T-cell (primary cell): ENCODE results near the gene WNT3A. TPM values are rescaled to one million over a fixed set of nuclear protein-coding genes. Genes with fewer than 3 reads are reported as not detected.

Experiments used
- ATAC-seq, 4 experiments: fragments of 200-7000 bp in 3 of 4; fragments of 150-1000 bp in 1 of 4; cut with Tn5 transposase; replicated peaks in 1 of 4; 1 replicate in 3 of 4; 2 replicates in 1 of 4; pipeline ENCODE4 v1.10.0; 2021; ENCODE audit warnings: moderate library complexity in 3 of 4, mild to moderate bottlenecking in 2 of 4, moderate number of reproducible peaks in 1 of 4
- CTCF ChIA-PET, 2 donors: fragments of 300-600 bp; sonication (Branson Sonifier 250); formaldehyde crosslinking; loops; one replicate each; lab custom pipeline; 2022; ENCODE audit warnings: antibody characterized with exemption in 2 of 2; lab: Charles Lee
- POLR2A ChIA-PET, 2 donors: fragments of 300-600 bp; sonication (Branson Sonifier 250); formaldehyde crosslinking; loops; one replicate each; lab custom pipeline; 2022; ENCODE audit warnings: antibody characterized with exemption in 2 of 2; lab: Charles Lee
- DNase-seq, 35 experiments: peaks; one replicate each; pipeline versions ENCODE4 v3.0.0 to v3.0.0-alpha.2; 2013 to 2023
- H3K27ac ChIP-seq: one replicate; pipeline ENCODE4 v1.5.1; 2013; ENCODE audit warnings: low read length
- H3K27me3 ChIP-seq, 2 experiments: replicated peaks in 1 of 2; 1 replicate in 1 of 2; 2 replicates in 1 of 2; pipeline versions ENCODE4 v1.6.1 to v1.7.0; 2013; ENCODE audit warnings: low read length in 1 of 2, mixed read lengths in 1 of 2; ENCODE audit not compliant: control insufficient read depth in 2 of 2, insufficient read depth in 2 of 2; ENCODE audit errors: extremely low read depth in 1 of 2
- H3K36me3 ChIP-seq, 2 donors: 1 replicate in 1 of 2; 2 replicates in 1 of 2; pipeline versions ENCODE4 v1.6.1 to v1.7.0; 2013; ENCODE audit warnings: low read length in 1 of 2; ENCODE audit not compliant: control insufficient read depth in 2 of 2, insufficient read depth in 1 of 2; ENCODE audit errors: extremely low read depth in 1 of 2
- H3K4me1 ChIP-seq, 2 experiments: 1 replicate in 1 of 2; 2 replicates in 1 of 2; pipeline versions ENCODE4 v1.6.1 to v1.7.0; 2013; ENCODE audit warnings: low read length in 2 of 2, mixed read lengths in 1 of 2; ENCODE audit not compliant: insufficient read depth in 2 of 2, control insufficient read depth in 1 of 2; ENCODE audit errors: extremely low read depth in 1 of 2
- H3K4me3 ChIP-seq, 2 donors: 1 replicate in 1 of 2; 2 replicates in 1 of 2; pipeline versions ENCODE4 v1.5.1 to v1.7.0; 2013; ENCODE audit warnings: mild to moderate bottlenecking in 2 of 2, low read length in 1 of 2, moderate library complexity in 1 of 2; ENCODE audit not compliant: control insufficient read depth in 1 of 2; ENCODE audit errors: extremely low read depth in 1 of 2
- H3K9me3 ChIP-seq: 2 replicates; pipeline ENCODE4 v1.7.0; 2013
- H3K27ac Mint-ChIP-seq, 2 donors: one replicate each; pipeline ENCODE4 v1.8.0; 2020 to 2021; ENCODE audit warnings: mild to moderate bottlenecking in 2 of 2, mixed read lengths in 2 of 2
- H3K27me3 Mint-ChIP-seq, 2 donors: one replicate each; pipeline ENCODE4 v1.8.0; 2021 to 2022; ENCODE audit warnings: mixed read lengths in 2 of 2
- H3K36me3 Mint-ChIP-seq: one replicate; pipeline ENCODE4 v1.8.0; 2021; ENCODE audit warnings: mixed read lengths
- H3K4me1 Mint-ChIP-seq, 3 donors: one replicate each; pipeline ENCODE4 v1.8.0; 2020 to 2022; ENCODE audit warnings: mixed read lengths in 3 of 3, mild to moderate bottlenecking in 1 of 3
- H3K4me3 Mint-ChIP-seq, 3 donors: one replicate each; pipeline ENCODE4 v1.8.0; 2020 to 2022; ENCODE audit warnings: mild to moderate bottlenecking in 3 of 3, mixed read lengths in 3 of 3, moderate library complexity in 3 of 3
- H3K9me3 Mint-ChIP-seq, 3 donors: one replicate each; pipeline ENCODE4 v1.8.0; 2020 to 2022; ENCODE audit warnings: mixed read lengths in 3 of 3
- WGBS: methylation state at CpG from one replicate; pipeline ENCODE4 v1.1.5; 2013; ENCODE audit warnings: missing lambda C conversion rate; ENCODE audit not compliant: insufficient coverage; 5-methylcytosine and 5-hydroxymethylcytosine counted together
- total RNA-seq, 35 experiments: library from RNA in 6 of 35; stranded (reverse) in 6 of 35; fragments of 120-200 nt in 1 of 35; gene quantifications; one replicate each; pipeline versions ENCODE4 v1.2.1 to v1.2.4 and lab custom pipeline; 2013 to 2026

WNT3A gene
- total RNA-seq, 5 donors from 2014 or later (not counting 1 experiment from before 2014, with no cell fraction given): 0.10 to 0.28 TPM; not detected in 3

DNA sequence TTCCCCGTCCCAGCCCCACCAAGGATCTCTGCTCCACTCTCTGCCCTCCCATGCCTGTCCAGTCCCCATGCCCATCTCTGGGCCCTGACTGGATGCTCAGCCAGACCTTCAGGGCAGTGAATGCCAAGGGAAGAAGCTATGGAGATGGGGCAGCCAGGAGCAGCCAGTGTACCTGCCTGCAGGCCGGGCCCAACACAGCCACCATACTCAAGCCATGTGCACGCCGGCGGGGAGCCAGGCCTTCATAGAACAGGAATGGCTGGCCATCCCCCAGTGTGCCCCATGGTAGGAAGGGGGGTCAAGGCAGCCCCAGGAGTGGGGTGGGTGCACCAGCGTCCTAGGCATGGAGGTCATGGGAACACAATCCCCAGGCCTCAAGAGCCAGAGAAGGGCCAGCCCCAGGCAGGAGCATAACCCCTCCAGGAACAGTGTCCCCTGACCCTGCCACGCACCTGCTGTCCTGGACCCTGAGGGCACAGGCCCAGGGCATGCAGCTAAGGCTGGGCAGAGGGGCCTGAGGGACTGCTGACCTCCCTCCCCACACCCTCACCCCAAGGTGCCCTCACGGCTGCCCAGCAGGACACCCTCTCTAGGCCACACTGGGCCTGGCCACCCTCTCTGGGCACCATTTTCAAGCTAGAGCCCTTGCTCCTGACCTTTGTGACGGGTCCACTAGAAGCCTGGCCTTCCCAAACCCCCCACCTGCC, 55.4 kb downstream of the WNT3A start:
- CTCF ChIA-PET: no interaction called here
- Mint-ChIP-seq H3K4me3 (no peak overlapping the region), H3K36me3 (no peaks in the 10 kb centered on the region), H3K27me3 (peaks cover 27 to 54% of the 10 kb centered on the region in 2 donors), H3K9me3 (no peaks in the 10 kb centered on the region), H3K4me1 (peaks cover 8 to 17% (median 10%) of the 10 kb centered on the region in 3 donors), H3K27ac (no peak overlapping the region)
- Histone ChIP-seq H3K27ac (no peak overlapping the region), H3K4me1 (peaks cover 2 to 27% of the 10 kb centered on the region in 2 experiments), H3K4me3 (no peak overlapping the region), H3K9me3 (no peaks in the 10 kb centered on the region), H3K36me3 (no peaks in the 10 kb centered on the region), H3K27me3 (peaks cover 14 to 96% of the 10 kb centered on the region in 2 experiments)
- 83% methylated on average over 4 of the region's 9 CpGs for WGBS
- ATAC-seq (no peak), DNase-seq (no peak)
- POLR2A ChIA-PET: no interaction called here

DNA sequence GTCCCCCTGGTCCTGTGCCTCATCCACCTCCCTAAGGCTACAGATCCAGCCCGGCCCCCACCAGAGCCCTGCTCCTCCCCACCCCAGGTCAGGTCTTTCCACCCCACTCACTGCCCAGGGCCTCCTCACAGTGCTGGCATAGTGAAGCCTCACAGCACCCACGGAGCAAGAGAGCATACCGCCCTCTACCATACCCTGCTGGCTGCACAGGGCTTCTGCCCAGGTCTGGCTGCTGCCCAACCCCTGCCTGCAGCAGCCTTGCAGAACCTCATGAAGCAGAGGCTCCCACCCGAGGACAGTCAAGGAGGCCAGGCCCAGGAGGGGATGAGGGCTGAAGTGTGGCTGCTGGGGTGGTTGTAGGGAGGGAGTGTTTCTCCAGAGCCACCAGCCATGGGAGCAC, 56.0 kb downstream of the WNT3A start:
- ChIA-PET POLR2A (no interaction called here), CTCF (no interaction called here)
- peaks cover 2 to 27% of the 10 kb centered on the region in 2 experiments for H3K4me1 ChIP-seq
- no peak overlapping the region for H3K27ac ChIP-seq
- no peaks in the 10 kb centered on the region for H3K9me3 ChIP-seq
- peaks cover 14 to 97% of the 10 kb centered on the region in 2 experiments for H3K27me3 ChIP-seq
- Mint-ChIP-seq H3K4me3 (no peak overlapping the region), H3K36me3 (no peaks in the 10 kb centered on the region), H3K4me1 (peaks cover 8 to 17% (median 10%) of the 10 kb centered on the region in 3 donors), H3K9me3 (no peaks in the 10 kb centered on the region), H3K27me3 (peaks cover 29 to 53% of the 10 kb centered on the region in 2 donors), H3K27ac (no peak overlapping the region)
- no peak overlapping the region for H3K4me3 ChIP-seq
- no peak for DNase-seq
- no peaks in the 10 kb centered on the region for H3K36me3 ChIP-seq
- 61% methylated on average over 4 of the region's 4 CpGs for WGBS
- no peak for ATAC-seq

DNA sequence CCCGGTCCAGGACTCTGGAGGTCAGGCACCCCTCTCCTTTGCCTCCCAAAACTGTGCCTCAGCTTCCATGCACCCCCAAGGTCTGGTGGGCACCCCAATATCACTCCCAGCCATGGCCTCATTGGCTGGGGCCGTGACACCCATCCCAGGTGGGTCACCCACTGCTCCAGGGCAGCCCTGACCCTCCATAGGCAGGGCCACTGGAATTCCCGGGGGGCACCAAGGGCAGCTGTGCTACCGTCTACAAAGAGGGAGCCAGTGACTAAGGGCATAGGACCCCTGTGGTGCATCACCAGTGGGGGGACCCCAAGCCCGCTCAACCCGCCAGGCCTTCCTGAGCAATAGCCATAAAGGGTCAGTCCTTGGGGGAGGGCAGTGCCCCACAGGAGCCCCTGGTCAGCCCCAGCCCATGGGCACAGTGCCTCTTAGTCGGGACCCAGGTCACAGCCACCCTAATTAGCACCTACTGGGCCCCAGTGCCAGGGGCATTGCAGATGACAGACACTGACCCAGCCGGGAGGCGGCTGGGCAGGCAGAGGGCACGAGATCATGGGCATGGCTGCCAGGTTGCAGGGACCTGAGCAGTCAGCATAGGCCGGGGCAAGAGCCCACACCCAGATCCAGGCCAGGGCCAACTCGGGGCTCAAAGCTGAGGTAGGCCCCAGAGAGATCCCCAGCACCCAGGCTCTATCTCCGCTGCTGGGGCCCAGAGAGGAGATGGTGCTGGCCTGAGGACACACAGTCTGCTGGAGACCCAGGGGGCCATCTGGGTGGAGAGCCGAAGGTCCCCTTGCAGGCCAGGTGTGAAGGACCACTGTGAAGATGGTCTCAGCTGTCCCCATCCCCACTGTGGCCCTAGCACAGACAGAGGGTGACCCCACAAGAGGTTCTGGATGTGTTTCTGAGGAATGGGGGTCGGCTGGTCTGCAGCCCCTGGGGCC, 56.7 kb downstream of the WNT3A start:
- WGBS: 86% methylated on average over 12 of the region's 15 CpGs
- no peak for DNase-seq
- H3K4me3 ChIP-seq: no peak overlapping the region
- H3K27me3 ChIP-seq: peaks cover 12 to 90% of the 10 kb centered on the region in 2 experiments
- Mint-ChIP-seq H3K9me3 (no peaks in the 10 kb centered on the region), H3K27ac (no peak overlapping the region), H3K27me3 (peaks cover 25 to 48% of the 10 kb centered on the region in 2 donors), H3K4me1 (peaks cover 8 to 16% (median 10%) of the 10 kb centered on the region in 3 donors), H3K4me3 (no peak overlapping the region), H3K36me3 (no peaks in the 10 kb centered on the region)
- ChIA-PET CTCF (no interaction called here), POLR2A (no interaction called here)
- no peak overlapping the region for H3K27ac ChIP-seq
- peaks cover 2 to 25% of the 10 kb centered on the region in 2 experiments for H3K4me1 ChIP-seq
- H3K9me3 ChIP-seq: no peaks in the 10 kb centered on the region
- ATAC-seq: no peak
- H3K36me3 ChIP-seq: no peaks in the 10 kb centered on the region

DNA sequence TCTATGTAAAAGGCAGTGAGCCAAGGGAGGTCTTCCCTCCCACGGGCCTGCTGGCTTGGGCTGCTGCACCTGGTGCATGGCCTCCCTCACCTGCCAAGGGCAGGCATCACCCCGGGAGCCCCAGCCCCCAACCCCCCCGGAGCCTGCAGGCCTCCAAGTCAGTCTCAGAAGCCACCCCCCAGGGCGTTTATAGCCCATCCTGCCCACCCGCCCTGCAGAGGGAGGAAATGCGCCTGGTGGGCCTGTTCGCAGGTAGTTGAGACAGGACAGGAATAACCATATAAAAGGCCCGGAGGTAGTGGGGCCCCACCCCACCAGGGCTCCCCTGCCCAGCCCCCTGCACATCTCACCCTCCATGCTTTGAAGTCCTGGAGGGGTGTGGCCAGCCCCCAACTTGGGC, 57.5 kb downstream of the WNT3A start:
- H3K36me3 Mint-ChIP-seq: no peaks in the 10 kb centered on the region
- no peaks in the 10 kb centered on the region for H3K9me3 ChIP-seq
- 41% methylated on average over 2 of the region's 8 CpGs for WGBS
- no peak overlapping the region for H3K4me3 Mint-ChIP-seq
- ChIA-PET CTCF (no interaction called here), POLR2A (no interaction called here)
- no peaks in the 10 kb centered on the region for H3K36me3 ChIP-seq
- H3K27me3 Mint-ChIP-seq: peaks cover 24 to 44% of the 10 kb centered on the region in 2 donors
- peaks cover 14 to 84% of the 10 kb centered on the region in 2 experiments for H3K27me3 ChIP-seq
- H3K9me3 Mint-ChIP-seq: no peaks in the 10 kb centered on the region
- peaks cover 2 to 18% of the 10 kb centered on the region in 2 experiments for H3K4me1 ChIP-seq
- no peak for ATAC-seq
- no peak overlapping the region for H3K27ac Mint-ChIP-seq
- no peak overlapping the region for H3K4me3 ChIP-seq
- peaks cover 8 to 15% (median 10%) of the 10 kb centered on the region in 3 donors for H3K4me1 Mint-ChIP-seq
- no peak overlapping the region for H3K27ac ChIP-seq
- DNase-seq: no peak

DNA sequence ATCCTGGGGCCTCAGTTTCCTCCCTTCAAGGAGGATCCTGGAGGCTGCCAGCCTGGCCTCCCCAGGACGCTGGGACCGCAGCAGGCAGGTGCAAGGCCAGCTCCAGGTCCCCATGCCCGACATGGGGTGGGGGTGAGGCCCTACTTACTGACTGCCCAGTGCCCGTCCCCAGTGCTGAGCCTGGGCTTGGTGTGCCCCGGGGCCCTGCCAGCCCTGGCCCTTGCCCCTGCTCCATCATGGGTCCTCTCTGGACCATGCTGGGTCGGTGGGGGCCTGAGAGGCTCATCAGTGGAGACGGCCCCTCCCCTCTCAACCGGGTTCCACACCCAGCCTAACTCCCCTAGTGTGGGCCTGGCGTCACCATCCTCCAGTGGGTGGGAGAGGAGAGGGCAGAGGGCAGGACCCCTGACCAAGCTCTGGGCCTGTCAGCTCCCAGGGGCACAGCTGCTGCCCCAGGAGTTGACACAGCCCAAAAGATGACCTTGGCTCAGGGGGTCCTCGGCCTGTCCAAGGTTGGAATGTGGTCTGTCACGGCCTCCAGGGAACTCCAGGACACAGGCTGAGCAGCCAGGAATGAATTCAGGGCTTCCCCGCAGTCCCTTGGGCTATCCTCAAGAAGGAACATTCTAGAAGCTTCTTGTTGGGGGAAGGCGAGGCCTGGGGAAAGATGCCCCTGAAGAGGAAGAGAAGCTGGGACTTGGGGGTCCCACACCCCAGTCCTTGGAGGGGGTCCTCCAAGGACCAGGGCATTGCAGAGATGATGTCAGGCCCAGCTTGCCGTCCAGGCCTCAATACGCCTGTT, 58.1 kb downstream of the WNT3A start:
- 64% methylated on average over 6 of the region's 15 CpGs for WGBS
- POLR2A ChIA-PET: no interaction called here
- Mint-ChIP-seq H3K27ac (no peak overlapping the region), H3K27me3 (peaks cover 24 to 44% of the 10 kb centered on the region in 2 donors), H3K4me1 (peaks cover 6 to 10% (median 10%) of the 10 kb centered on the region in 3 donors), H3K4me3 (no peak overlapping the region), H3K9me3 (no peaks in the 10 kb centered on the region), H3K36me3 (no peaks in the 10 kb centered on the region)
- H3K27me3 ChIP-seq: peaks cover 14 to 77% of the 10 kb centered on the region in 2 experiments
- no peaks in the 10 kb centered on the region for H3K36me3 ChIP-seq
- H3K9me3 ChIP-seq: no peaks in the 10 kb centered on the region
- no peak overlapping the region for H3K4me3 ChIP-seq
- peaks cover 0 to 11% of the 10 kb centered on the region in 2 experiments for H3K4me1 ChIP-seq
- DNase-seq (no peak), ATAC-seq (no peak)
- CTCF ChIA-PET: no interaction called here
- H3K27ac ChIP-seq: no peak overlapping the region
